ENCODE measurements around the gene LAMA5.

LAMA5 gene

GRCh38 chr20:62326959-62327725 is 40.0 kb downstream of the LAMA5 start:
- DNase-seq, result no peak

- DNase-seq, result no peak
These were observed 40.6 kb downstream of the LAMA5 start for GRCh38 chr20:62326559-62326958.

GRCh38 chr20:62325172-62325905 is 41.8 kb downstream of the LAMA5 start:
- DNase-seq, result no peak

- no peak for DNase-seq
These were observed 42.9 kb downstream of the LAMA5 start for GRCh38 chr20:62323980-62324906.

- no peak for DNase-seq
These were observed 43.7 kb downstream of the LAMA5 start for GRCh38 chr20:62323146-62323979.

GRCh38 chr20:62322492-62323041 is 44.5 kb downstream of the LAMA5 start:
- no peak for DNase-seq

GRCh38 chr20:62321975-62322374 is 45.1 kb downstream of the LAMA5 start:
- DNase-seq, result no peak

GRCh38 chr20:62321521-62321948 is 45.6 kb downstream of the LAMA5 start:
- DNase-seq, result no peak

GRCh38 chr20:62320581-62321354 is 46.3 kb downstream of the LAMA5 start:
- DNase-seq, result no peak

- DNase-seq, result no peak
These were observed 47.7 kb downstream of the LAMA5 start for GRCh38 chr20:62319346-62319909.

- no peak for DNase-seq
These were observed 48.4 kb downstream of the LAMA5 start for GRCh38 chr20:62318400-62319345.

GRCh38 chr20:62317167-62317655 is 49.9 kb downstream of the LAMA5 start:
- no peak for DNase-seq

GRCh38 chr20:62316331-62317166 is 50.6 kb downstream of the LAMA5 start:
- DNase-seq, result no peak

GRCh38 chr20:62315773-62316172 is 51.3 kb downstream of the LAMA5 start:
- no peak for DNase-seq

- DNase-seq, result no peak
These were observed 52.3 kb downstream of the LAMA5 start for GRCh38 chr20:62314711-62315302.

GRCh38 chr20:62314339-62314638 is 52.8 kb downstream of the LAMA5 start:
- no peak for DNase-seq

- DNase-seq, result no peak
These were observed 53.4 kb downstream of the LAMA5 start for GRCh38 chr20:62313460-62314338.
